Retinal pigment epithelial cell (primary cell): ENCODE measurements around the gene EIF4E3.

ENCODE experiments used
- DNase-seq: peaks from one replicate; pipeline ENCODE4 v3.0.0-alpha.2; 2010; ENCODE audit warnings: low read depth
- H3K4me3 ChIP-seq: 2 replicates; pipeline ENCODE4 v1.5.1; 2011; ENCODE audit warnings: mild to moderate bottlenecking, low read length, control low read depth, moderate library complexity
- CTCF ChIP-seq: conservative IDR thresholded peaks from 2 replicates; pipeline ENCODE4 v1.5.1; 2011; ENCODE audit warnings: low read depth, low read length, control low read depth, inconsistent platforms

The EIF4E3 gene

GRCh38 chr3:71710906-71711494 lies 14.2 kb downstream of the EIF4E3 start:
- H3K4me3 ChIP-seq = no peak overlapping the region
- DNase-seq = peak; percentile 26
- peak; percentile 64 for TF ChIP-seq CTCF

GRCh38 chr3:71709908-71710511 lies 15.2 kb downstream of the EIF4E3 start:
- no peak for DNase-seq
- no peak overlapping the region for H3K4me3 ChIP-seq
- TF ChIP-seq CTCF = no peak

GRCh38 chr3:71708476-71709105 lies 16.6 kb downstream of the EIF4E3 start:
- TF ChIP-seq CTCF = no peak
- DNase-seq = peak; percentile 26
- no peak overlapping the region for H3K4me3 ChIP-seq

- no peak for TF ChIP-seq CTCF
- no peak for DNase-seq
- H3K4me3 ChIP-seq = no peak overlapping the region
Measured at GRCh38 chr3:71707595-71707994, 17.6 kb downstream of the EIF4E3 start.

GRCh38 chr3:71705681-71706080 lies 19.5 kb downstream of the EIF4E3 start:
- H3K4me3 ChIP-seq = no peak overlapping the region
- TF ChIP-seq CTCF = no peak

GRCh38 chr3:71704915-71705314 lies 20.3 kb downstream of the EIF4E3 start:
- no peak for DNase-seq
- TF ChIP-seq CTCF = no peak
- no peak overlapping the region for H3K4me3 ChIP-seq

More at GRCh38 chr3:71705681-71706080, 19.5 kb downstream of the EIF4E3 start:
- no peak for DNase-seq

GRCh38 chr3:71703797-71704196 lies 21.4 kb downstream of the EIF4E3 start:
- DNase-seq = no peak
- no peak overlapping the region for H3K4me3 ChIP-seq
- TF ChIP-seq CTCF = no peak
